ENCODE measurements around the gene SVOP. TPM values are rescaled to one million over a fixed set of nuclear protein-coding genes. Genes with fewer than 3 reads are reported as not detected.

The SVOP gene
- total and polyA plus RNA-seq, 2 donors (not counting 1 experiment from before 2014, with no cell fraction given): not detected

DNA sequence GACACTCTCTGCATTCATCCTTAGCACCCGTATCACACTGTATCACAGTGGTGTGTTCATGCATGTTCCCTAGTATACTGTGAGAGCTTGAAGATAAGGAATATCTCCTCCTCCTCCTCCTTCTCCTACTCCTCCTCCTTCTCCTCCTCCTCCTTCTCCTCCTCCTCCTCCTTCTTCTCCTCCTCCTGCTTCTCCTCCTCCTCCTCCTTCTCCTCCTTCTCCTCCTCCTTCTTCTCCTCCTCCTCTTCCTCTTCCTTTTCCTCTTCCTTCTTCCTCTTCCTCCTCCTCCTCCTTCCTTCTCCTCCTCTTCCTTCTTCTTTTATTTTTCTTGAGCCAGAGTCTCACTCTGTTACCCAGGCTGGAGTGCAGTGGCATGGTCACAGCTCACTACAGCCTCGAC lies 113.9 kb downstream of the SVOP start:
- TF ChIP-seq CTCF (IDR thresholded peaks at IDR 0.05) (no peak), EZH2 (IDR thresholded peaks at IDR 0.05; ENCODE audit: borderline replicate concordance, insufficient read depth, low read depth, low read length, poor library complexity, severe bottlenecking) (no peak)
- Histone ChIP-seq H2AFZ (ENCODE audit: insufficient read depth, low read depth, low read length, poor library complexity, severe bottlenecking) (no peak overlapping the region), H3K9me3 (ENCODE audit: control extremely low read depth in 1 of 3, control insufficient read depth in 2 of 3, insufficient read depth in 1 of 3, low read length in 2 of 3) (peaks cover 0 to 7% (median 0%) of the 10 kb centered on the region in 3 donors), H3K27ac (ENCODE audit: low read length in 2 of 2) (no peak overlapping the region), H3K4me1 (ENCODE audit: control insufficient read depth in 2 of 2, insufficient read depth in 2 of 2, low read length in 2 of 2) (peaks cover 25 to 30% of the 10 kb centered on the region in 2 donors), H3K4me2 (replicated peaks; ENCODE audit: low read depth, low read length, poor library complexity, severe bottlenecking) (no peak overlapping the region), H3K27me3 (replicated peaks in 1 of 4; ENCODE audit: control extremely low read depth in 1 of 4, control insufficient read depth in 3 of 4, insufficient read depth in 4 of 4, low read length in 3 of 4) (peaks cover 0 to 3% (median 0%) of the 10 kb centered on the region in 4 experiments), H3K36me3 (replicated peaks in 1 of 2; ENCODE audit: control extremely low read depth in 1 of 2, control insufficient read depth in 1 of 2, extremely low read depth in 1 of 2, insufficient read depth in 2 of 2, low read length in 1 of 2) (no peaks in the 10 kb centered on the region), H3K4me3 (ENCODE audit: control extremely low read depth in 1 of 5, extremely low read depth in 1 of 5, insufficient read depth in 1 of 5, low read depth in 2 of 5, low read length in 4 of 5) (no peak overlapping the region), H3K79me2 (ENCODE audit: control insufficient read depth, insufficient read depth, low read length) (no peaks in the 10 kb centered on the region), H3K9ac (ENCODE audit: low read length) (no peak overlapping the region), H4K20me1 (ENCODE audit: control insufficient read depth, insufficient read depth, low read length, poor library complexity, severe bottlenecking) (no peaks in the 10 kb centered on the region)
- CTCF ChIA-PET: no interaction called here
- POLR2A ChIA-PET: no interaction called here
- Mint-ChIP-seq H3K4me1 (peaks cover 35% of the 10 kb centered on the region), H3K27me3 (peaks cover 4% of the 10 kb centered on the region), H3K9me3 (ENCODE audit: insufficient read depth) (no peaks in the 10 kb centered on the region), H3K27ac (no peak overlapping the region), H3K4me3 (no peak overlapping the region)
- no peak for ATAC-seq (ENCODE audit: low read depth)
- 100% methylated on average over 1 of the region's 2 CpGs for WGBS (ENCODE audit: insufficient coverage)
- intact Hi-C loops (cut with micrococcal nuclease): no loop called here
- DNase-seq: no peak

DNA sequence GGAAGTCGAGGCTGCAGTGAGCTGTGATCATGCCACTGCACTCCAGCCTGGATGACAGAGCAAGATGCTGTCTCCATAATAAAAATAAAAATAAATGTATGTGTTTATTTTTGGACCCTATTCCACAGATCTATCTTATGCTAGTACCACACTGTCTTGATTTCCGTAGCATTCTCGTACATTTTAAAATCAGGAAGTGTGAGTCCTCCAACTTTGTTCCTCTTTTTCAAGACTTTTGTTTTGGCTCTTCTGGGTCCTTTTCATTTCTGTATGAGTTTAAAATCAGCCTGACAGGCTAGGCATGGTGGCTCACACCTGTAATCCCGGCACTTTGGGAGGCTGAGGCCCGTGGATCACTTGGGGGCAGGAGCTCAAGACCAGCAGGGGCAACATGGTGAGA lies 115.1 kb downstream of the SVOP start:
- Mint-ChIP-seq H3K27ac (peak overlapping the region; percentile 85), H3K4me3 (peak overlapping the region; percentile 48), H3K27me3 (peaks cover 8% of the 10 kb centered on the region), H3K9me3 (ENCODE audit: insufficient read depth) (no peaks in the 10 kb centered on the region), H3K4me1 (peaks cover 35% of the 10 kb centered on the region)
- Histone ChIP-seq H3K4me1 (ENCODE audit: control insufficient read depth in 2 of 2, insufficient read depth in 2 of 2, low read length in 2 of 2) (peaks cover 25 to 30% of the 10 kb centered on the region in 2 donors), H4K20me1 (ENCODE audit: control insufficient read depth, insufficient read depth, low read length, poor library complexity, severe bottlenecking) (no peaks in the 10 kb centered on the region), H3K4me3 (ENCODE audit: control extremely low read depth in 1 of 5, extremely low read depth in 1 of 5, insufficient read depth in 1 of 5, low read depth in 2 of 5, low read length in 4 of 5) (peak overlapping the region in 1 of 5 experiments; percentile 1), H2AFZ (ENCODE audit: insufficient read depth, low read depth, low read length, poor library complexity, severe bottlenecking) (no peak overlapping the region), H3K27ac (ENCODE audit: low read length in 2 of 2) (no peak overlapping the region), H3K36me3 (replicated peaks in 1 of 2; ENCODE audit: control extremely low read depth in 1 of 2, control insufficient read depth in 1 of 2, extremely low read depth in 1 of 2, insufficient read depth in 2 of 2, low read length in 1 of 2) (no peaks in the 10 kb centered on the region), H3K9me3 (ENCODE audit: control extremely low read depth in 1 of 3, control insufficient read depth in 2 of 3, insufficient read depth in 1 of 3, low read length in 2 of 3) (peaks cover 0 to 7% (median 0%) of the 10 kb centered on the region in 3 donors), H3K9ac (ENCODE audit: low read length) (no peak overlapping the region), H3K79me2 (ENCODE audit: control insufficient read depth, insufficient read depth, low read length) (no peaks in the 10 kb centered on the region), H3K4me2 (replicated peaks; ENCODE audit: low read depth, low read length, poor library complexity, severe bottlenecking) (peak overlapping the region; percentile 48), H3K27me3 (replicated peaks in 1 of 4; ENCODE audit: control extremely low read depth in 1 of 4, control insufficient read depth in 3 of 4, insufficient read depth in 4 of 4, low read length in 3 of 4) (peaks cover 0 to 3% (median 0%) of the 10 kb centered on the region in 4 experiments)
- intact Hi-C loops (cut with micrococcal nuclease): no loop called here
- POLR2A ChIA-PET: no interaction called here
- CTCF ChIA-PET: interaction anchor here (1.6 kb wide), 1 partner anchor 45 kb away, joined by 4 read pairs; no protein-coding TSS in a partner anchor
- ATAC-seq (ENCODE audit: low read depth) (peak; percentile 76), DNase-seq (peak; percentile 67)
- TF ChIP-seq EZH2 (IDR thresholded peaks at IDR 0.05; ENCODE audit: borderline replicate concordance, insufficient read depth, low read depth, low read length, poor library complexity, severe bottlenecking) (no peak), CTCF (IDR thresholded peaks at IDR 0.05) (no peak)
- WGBS (ENCODE audit: insufficient coverage): 0% methylated on average over 4 of the region's 5 CpGs

Data from B cell (primary cell).